Measurements from ENCODE around the gene SHISA6.

Gene SHISA6

GRCh38 chr17:11589716-11590115 is 348.7 kb downstream of the SHISA6 start:
- no peak for DNase-seq (ENCODE audit: low read depth in 2 of 2)

GRCh38 chr17:11598274-11599221 is 357.5 kb downstream of the SHISA6 start, which contains the start of gene DNAH9:
Gene DNAH9 (plus strand): TSS chr17:11598470. CDS start chr17:11598499, 29 bp downstream.
- DNase-seq (ENCODE audit: low read depth in 2 of 2), result peak in 1 of 2 donors; percentile 34

- DNase-seq (ENCODE audit: low read depth in 2 of 2), result no peak
These were observed 360.6 kb downstream of the SHISA6 start for GRCh38 chr17:11601661-11602060.

- no peak for DNase-seq (ENCODE audit: low read depth in 2 of 2)
These were observed 367.4 kb downstream of the SHISA6 start for GRCh38 chr17:11608396-11608795.

- DNase-seq (ENCODE audit: low read depth in 2 of 2), result no peak
These were observed 370.1 kb downstream of the SHISA6 start for GRCh38 chr17:11610999-11611566.

- DNase-seq (ENCODE audit: low read depth in 2 of 2), result no peak
These were observed 371.9 kb downstream of the SHISA6 start for GRCh38 chr17:11612956-11613355.
